Effector memory CD8-positive, alpha-beta T cell (primary cell): ENCODE data around the gene SSC5D.
"Not testable (repeated sequence)": the region's sequence is repeated elsewhere in the genome, so short reads cannot be mapped to it uniquely, and the experiment has no call there.

Experiments
- ATAC-seq: fragments of 150-1000 bp; cut with Tn5 transposase; replicated peaks from 2 replicates; pipeline ENCODE4 v1.10.0; 2021; ENCODE audit warnings: mild to moderate bottlenecking, moderate library complexity
- DNase-seq, 3 experiments: peaks; one replicate each; pipeline ENCODE4 v3.0.0; 2021
- H3K27ac Mint-ChIP-seq, 2 donors: one replicate each; pipeline ENCODE4 v1.8.0; 2022; ENCODE audit warnings: mild to moderate bottlenecking in 2 of 2, mixed read lengths in 2 of 2, moderate library complexity in 2 of 2
- H3K27me3 Mint-ChIP-seq, 2 donors: one replicate each; pipeline ENCODE4 v1.8.0; 2022; ENCODE audit warnings: mixed read lengths in 2 of 2
- H3K36me3 Mint-ChIP-seq: one replicate; pipeline ENCODE4 v1.8.0; 2022; ENCODE audit warnings: mild to moderate bottlenecking, moderate library complexity, mixed read lengths; ENCODE audit not compliant: insufficient read depth
- H3K4me1 Mint-ChIP-seq, 2 donors: one replicate each; pipeline ENCODE4 v1.8.0; 2022; ENCODE audit warnings: low read depth in 2 of 2, mixed read lengths in 2 of 2
- H3K4me3 Mint-ChIP-seq, 2 donors: one replicate each; pipeline ENCODE4 v1.8.0; 2022; ENCODE audit warnings: mild to moderate bottlenecking in 2 of 2, mixed read lengths in 2 of 2, moderate library complexity in 2 of 2
- H3K9me3 Mint-ChIP-seq, 2 donors: one replicate each; pipeline ENCODE4 v1.8.0; 2022; ENCODE audit warnings: mixed read lengths in 2 of 2

Gene SSC5D

GRCh38 chr19:55448175-55448490 lies 40.1 kb upstream of the SSC5D start:
- not testable (repeated sequence) for H3K36me3 Mint-ChIP-seq, H3K9me3 Mint-ChIP-seq, H3K27ac Mint-ChIP-seq, DNase-seq, H3K4me3 Mint-ChIP-seq, ATAC-seq
- Mint-ChIP-seq H3K4me1 (peaks cover 4 to 13% of the 10 kb centered on the region in 2 donors), H3K27me3 (peaks cover 25 to 46% of the 10 kb centered on the region in 2 donors)

- Mint-ChIP-seq H3K9me3 (no peaks in the 10 kb centered on the region), H3K27ac (no peak overlapping the region), H3K4me1 (peaks cover 5 to 17% of the 10 kb centered on the region in 2 donors), H3K4me3 (no peak overlapping the region), H3K36me3 (peaks cover 4% of the 10 kb centered on the region), H3K27me3 (peaks cover 25 to 43% of the 10 kb centered on the region in 2 donors)
- DNase-seq: no peak
- ATAC-seq: no peak
Measured at GRCh38 chr19:55449469-55449868, 38.8 kb upstream of the SSC5D start.

GRCh38 chr19:55451163-55451964 lies 36.9 kb upstream of the SSC5D start:
- H3K4me1 Mint-ChIP-seq: peaks cover 5 to 17% of the 10 kb centered on the region in 2 donors
- peak overlapping the region in 1 of 2 donors; percentile 64 for H3K27ac Mint-ChIP-seq
- peaks cover 26 to 27% of the 10 kb centered on the region in 2 donors for H3K27me3 Mint-ChIP-seq
- peaks cover 4% of the 10 kb centered on the region for H3K36me3 Mint-ChIP-seq
- H3K4me3 Mint-ChIP-seq: peak overlapping the region; percentile 60 to 67
- ATAC-seq: peak; percentile 52
- H3K9me3 Mint-ChIP-seq: no peaks in the 10 kb centered on the region
- no peak for DNase-seq

GRCh38 chr19:55451965-55452748 lies 36.1 kb upstream of the SSC5D start:
- DNase-seq (peak in 1 of 3 experiments; percentile 27), ATAC-seq (peak; percentile 37)

GRCh38 chr19:55452749-55453346 lies 35.4 kb upstream of the SSC5D start:
- peak overlapping the region in 1 of 2 donors; percentile 67 for H3K4me3 Mint-ChIP-seq
- ATAC-seq (peak; percentile 28), DNase-seq (no peak)
- H3K36me3 Mint-ChIP-seq: peaks cover 4% of the 10 kb centered on the region
- H3K4me1 Mint-ChIP-seq: peaks cover 5 to 17% of the 10 kb centered on the region in 2 donors
- no peak overlapping the region for H3K27ac Mint-ChIP-seq
- H3K27me3 Mint-ChIP-seq: peaks cover 26 to 27% of the 10 kb centered on the region in 2 donors
- no peaks in the 10 kb centered on the region for H3K9me3 Mint-ChIP-seq

More at GRCh38 chr19:55451965-55452748, 36.1 kb upstream of the SSC5D start:
- peak overlapping the region in 1 of 2 donors; percentile 64 for H3K27ac Mint-ChIP-seq
- H3K4me3 Mint-ChIP-seq: peak overlapping the region; percentile 57 to 67
- H3K9me3 Mint-ChIP-seq: no peaks in the 10 kb centered on the region
- H3K4me1 Mint-ChIP-seq: peaks cover 5 to 17% of the 10 kb centered on the region in 2 donors
- peaks cover 4% of the 10 kb centered on the region for H3K36me3 Mint-ChIP-seq
- H3K27me3 Mint-ChIP-seq: peaks cover 26 to 27% of the 10 kb centered on the region in 2 donors

GRCh38 chr19:55453511-55454260 lies 34.5 kb upstream of the SSC5D start:
- Mint-ChIP-seq H3K36me3 (peaks cover 4% of the 10 kb centered on the region), H3K27ac (peak overlapping the region in 1 of 2 donors; percentile 70), H3K27me3 (peaks cover 26 to 27% of the 10 kb centered on the region in 2 donors), H3K9me3 (no peaks in the 10 kb centered on the region), H3K4me3 (peak overlapping the region; percentile 31 to 53), H3K4me1 (peaks cover 5 to 17% of the 10 kb centered on the region in 2 donors)
- DNase-seq: no peak
- no peak for ATAC-seq

- DNase-seq (peak in 2 of 3 experiments; percentile 36 to 47), ATAC-seq (no peak)
- peaks cover 5 to 17% of the 10 kb centered on the region in 2 donors for H3K4me1 Mint-ChIP-seq
- peaks cover 4% of the 10 kb centered on the region for H3K36me3 Mint-ChIP-seq
- H3K27ac Mint-ChIP-seq: no peak overlapping the region
- H3K9me3 Mint-ChIP-seq: no peaks in the 10 kb centered on the region
- H3K4me3 Mint-ChIP-seq: no peak overlapping the region
- H3K27me3 Mint-ChIP-seq: peaks cover 26 to 27% of the 10 kb centered on the region in 2 donors
Measured at GRCh38 chr19:55454787-55455243, 33.4 kb upstream of the SSC5D start.

GRCh38 chr19:55455576-55456235 lies 32.5 kb upstream of the SSC5D start:
- H3K9me3 Mint-ChIP-seq: no peaks in the 10 kb centered on the region
- peaks cover 9 to 16% of the 10 kb centered on the region in 2 donors for H3K4me1 Mint-ChIP-seq
- peaks cover 8% of the 10 kb centered on the region for H3K36me3 Mint-ChIP-seq
- ATAC-seq (no peak), DNase-seq (no peak)
- no peak overlapping the region for H3K4me3 Mint-ChIP-seq
- H3K27ac Mint-ChIP-seq: no peak overlapping the region
- peaks cover 21 to 27% of the 10 kb centered on the region in 2 donors for H3K27me3 Mint-ChIP-seq

GRCh38 chr19:55456347-55456746 lies 31.9 kb upstream of the SSC5D start:
- H3K27ac Mint-ChIP-seq: no peak overlapping the region
- peaks cover 11% of the 10 kb centered on the region for H3K36me3 Mint-ChIP-seq
- peaks cover 12 to 20% of the 10 kb centered on the region in 2 donors for H3K4me1 Mint-ChIP-seq
- DNase-seq: no peak
- H3K27me3 Mint-ChIP-seq: peaks cover 18 to 27% of the 10 kb centered on the region in 2 donors
- no peaks in the 10 kb centered on the region for H3K9me3 Mint-ChIP-seq
- ATAC-seq: no peak
- H3K4me3 Mint-ChIP-seq: no peak overlapping the region

- Mint-ChIP-seq H3K4me3 (no peak overlapping the region), H3K9me3 (no peaks in the 10 kb centered on the region), H3K36me3 (peaks cover 12% of the 10 kb centered on the region), H3K4me1 (peaks cover 17 to 22% of the 10 kb centered on the region in 2 donors), H3K27ac (no peak overlapping the region), H3K27me3 (peaks cover 12 to 27% of the 10 kb centered on the region in 2 donors)
- no peak for ATAC-seq
- DNase-seq: no peak
Measured at GRCh38 chr19:55457683-55458457, 30.4 kb upstream of the SSC5D start.

GRCh38 chr19:55459551-55459949 lies 28.7 kb upstream of the SSC5D start:
- no peak for ATAC-seq
- Mint-ChIP-seq H3K27ac (no peak overlapping the region), H3K4me3 (peak overlapping the region in 1 of 2 donors; percentile 91)

More at GRCh38 chr19:55459551-55459949, 28.7 kb upstream of the SSC5D start:
- Mint-ChIP-seq H3K9me3 (no peaks in the 10 kb centered on the region), H3K4me1 (peaks cover 14 to 15% of the 10 kb centered on the region in 2 donors), H3K27me3 (peaks cover 0 to 10% of the 10 kb centered on the region in 2 donors), H3K36me3 (peaks cover 12% of the 10 kb centered on the region)
- no peak for DNase-seq
